ENCODE results near the gene RPRD2. TPM values are rescaled to one million over a fixed set of nuclear protein-coding genes. Genes with fewer than 3 reads are reported as not detected.
A peak's percentile ranks its signal among the peaks of the same experiment; 100 is the strongest.

Gene RPRD2
- total and polyA plus RNA-seq, 2 of the 4 experiments (the other 2 are of a cell fraction): 3.9 to 11.6 TPM

GRCh38 chr1:150477733-150478132, 113.8 kb downstream of the RPRD2 start:
- intact Hi-C loops (cut with micrococcal nuclease) (no loop called here), dilution Hi-C loops (cut with HindIII; ENCODE audit: low sequenced_read_pairs, unreplicated experiment) (no loop called here), in situ Hi-C loops (cut with MboI; ENCODE audit: low sequenced_read_pairs) (no loop called here)
- Histone ChIP-seq H4K8ac (ENCODE audit: low read depth in 2 of 2, low read length in 2 of 2) (no peak overlapping the region), H3K36me3 (ENCODE audit: control insufficient read depth, insufficient read depth, low read length) (peaks cover 2% of the 10 kb centered on the region; the same call in 1 of the 2 replicates), H3K79me1 (ENCODE audit: low read depth in 1 of 2, low read length in 2 of 2) (peaks cover 3 to 4% of the 10 kb centered on the region in 2 experiments; a peak in 1 of 4 replicates), H2BK120ac (ENCODE audit: low read depth, low read length) (no peak overlapping the region), H3K4me1 (ENCODE audit: control insufficient read depth, insufficient read depth, low read length) (peaks cover 9% of the 10 kb centered on the region), H3K23ac (ENCODE audit: low read depth, low read length) (no peak overlapping the region), H3K4me3 (ENCODE audit: insufficient read depth, low read depth, low read length) (no peak overlapping the region), H3K9ac (ENCODE audit: low read depth, low read length) (no peak overlapping the region), H2BK5ac (ENCODE audit: low read depth, low read length, poor library complexity, severe bottlenecking) (peak overlapping the region; percentile 24), H3K27me3 (ENCODE audit: control insufficient read depth, insufficient read depth, low read length) (no peaks in the 10 kb centered on the region), H3K9me1 (ENCODE audit: insufficient read depth, low read length) (peaks cover 4% of the 10 kb centered on the region), H3K56ac (ENCODE audit: extremely low read depth, insufficient read depth, low read length) (no peak overlapping the region), H2BK20ac (ENCODE audit: low read depth, low read length) (no peak overlapping the region), H3K4me2 (ENCODE audit: low read depth, low read length) (peak overlapping the region; percentile 36; the same call in 1 of the 2 replicates), H4K91ac (ENCODE audit: insufficient read depth, low read depth, low read length) (no peak overlapping the region), H3K4ac (ENCODE audit: low read depth, low read length) (no peak overlapping the region; the same call in 1 of the 2 replicates), H2BK15ac (ENCODE audit: low read depth, low read length) (no peak overlapping the region), H2AK9ac (replicated peaks; ENCODE audit: low read depth, low read length, poor library complexity) (no peak overlapping the region), H4K20me1 (ENCODE audit: insufficient read depth, low read length) (no peaks in the 10 kb centered on the region), H3K18ac (ENCODE audit: low read depth, low read length) (no peak overlapping the region; the same call in 1 of the 2 replicates), H2AK5ac (ENCODE audit: low read depth, low read length) (no peak overlapping the region), H3K9me3 (ENCODE audit: control insufficient read depth, insufficient read depth, low read length) (no peaks in the 10 kb centered on the region), H3K27ac (ENCODE audit: insufficient read depth, low read length) (no peak overlapping the region), H2AFZ (replicated peaks; ENCODE audit: low read length, poor library complexity) (no peak overlapping the region), H4K5ac (ENCODE audit: low read depth, low read length) (peak overlapping the region; percentile 29; the same call in 1 of the 2 replicates), H3K14ac (replicated peaks; ENCODE audit: low read depth, low read length) (no peak overlapping the region)
- ChIA-PET CTCF (no interaction called here), POLR2A (ENCODE audit: unreplicated experiment) (no interaction called here)
- peak; percentile 85 for DNase-seq
- BruUV-seq (replicated peaks): no TSS peak
- peak; percentile 70 for TF ChIP-seq USF2 (IDR thresholded peaks at IDR 0.05; ENCODE audit: low read depth, low read length)
- no peak for TF ChIP-seq MAZ (IDR thresholded peaks at IDR 0.05; ENCODE audit: borderline replicate concordance, low read depth, low read length)
- TF ChIP-seq FOS (IDR thresholded peaks at IDR 0.05; ENCODE audit: low read depth, low read length): 0 out of 2 replicates have a peak, but pooled peaks have one; percentile 12
- ATAC-seq (ENCODE audit: low read depth): peak; percentile 88
- no CpG with 5 or more reads among the region's 4 CpGs for WGBS, 2 experiments (ENCODE audit: extremely low coverage in 2 of 2, insufficient read length in 1 of 2)

All from IMR-90 (cell line).